KMS-11 (cell line): Measurements from ENCODE around the gene OR2V1.
"Not testable (repeated sequence)": the region's sequence is repeated elsewhere in the genome, so short reads cannot be mapped to it uniquely, and the experiment has no call there.

Experiments
- H2AFZ ChIP-seq: fragments of 200-600 bp; sonication (generic); 2 replicates; pipeline ENCODE4 v1.6.1; 2016; ENCODE audit warnings: antibody characterized with exemption, mixed run types, low read depth
- H3K27ac ChIP-seq: fragments of 200-600 bp; sonication (generic); 2 replicates; pipeline ENCODE4 v1.6.1; 2016; ENCODE audit warnings: mild to moderate bottlenecking, mixed run types
- H3K27me3 ChIP-seq: fragments of 200-600 bp; sonication (generic); 2 replicates; pipeline ENCODE4 v1.6.1; 2017; ENCODE audit warnings: mild to moderate bottlenecking, low read depth, mixed run types, moderate library complexity; ENCODE audit not compliant: insufficient read depth
- H3K36me3 ChIP-seq: fragments of 200-600 bp; sonication (generic); 2 replicates; pipeline ENCODE4 v1.6.1; 2017; ENCODE audit warnings: mild to moderate bottlenecking, mixed run types; ENCODE audit not compliant: insufficient read depth
- H3K4me1 ChIP-seq: fragments of 200-600 bp; sonication (generic); 2 replicates; pipeline ENCODE4 v1.6.1; 2016; ENCODE audit warnings: mild to moderate bottlenecking, low read depth, mixed run types; ENCODE audit not compliant: poor library complexity, severe bottlenecking
- H3K4me2 ChIP-seq: fragments of 200-600 bp; sonication (generic); 2 replicates; pipeline ENCODE4 v1.7.0; 2016; ENCODE audit warnings: mild to moderate bottlenecking, mixed run types
- H3K4me3 ChIP-seq: fragments of 200-600 bp; sonication (generic); IDR thresholded peaks from 2 replicates; pipeline ENCODE4 v1.6.1; 2017; ENCODE audit warnings: low read depth, low read length, mixed read lengths; ENCODE audit not compliant: insufficient read depth
- H3K79me2 ChIP-seq: fragments of 200-600 bp; sonication (generic); 2 replicates; pipeline ENCODE4 v1.6.1; 2016; ENCODE audit warnings: low read depth, mixed run types; ENCODE audit not compliant: insufficient read depth
- H3K9ac ChIP-seq: fragments of 200-600 bp; sonication (generic); 2 replicates; pipeline ENCODE4 v1.6.1; 2016; ENCODE audit warnings: mild to moderate bottlenecking, mixed run types
- H4K20me1 ChIP-seq: fragments of 200-600 bp; sonication (generic); 2 replicates; pipeline ENCODE4 v1.6.1; 2016; ENCODE audit warnings: mild to moderate bottlenecking, mixed run types; ENCODE audit not compliant: insufficient read depth
- TF ChIP-seq, protein P1 (sequence below): fragments of 200-600 bp; sonication (generic); conservative IDR thresholded peaks from 2 replicates; pipeline ENCODE4 v1.6.1; 2017; ENCODE audit warnings: low read depth, mild to moderate bottlenecking, antibody characterized with exemption, low read length, moderate library complexity, mixed read lengths

OR2V1 gene

DNA sequence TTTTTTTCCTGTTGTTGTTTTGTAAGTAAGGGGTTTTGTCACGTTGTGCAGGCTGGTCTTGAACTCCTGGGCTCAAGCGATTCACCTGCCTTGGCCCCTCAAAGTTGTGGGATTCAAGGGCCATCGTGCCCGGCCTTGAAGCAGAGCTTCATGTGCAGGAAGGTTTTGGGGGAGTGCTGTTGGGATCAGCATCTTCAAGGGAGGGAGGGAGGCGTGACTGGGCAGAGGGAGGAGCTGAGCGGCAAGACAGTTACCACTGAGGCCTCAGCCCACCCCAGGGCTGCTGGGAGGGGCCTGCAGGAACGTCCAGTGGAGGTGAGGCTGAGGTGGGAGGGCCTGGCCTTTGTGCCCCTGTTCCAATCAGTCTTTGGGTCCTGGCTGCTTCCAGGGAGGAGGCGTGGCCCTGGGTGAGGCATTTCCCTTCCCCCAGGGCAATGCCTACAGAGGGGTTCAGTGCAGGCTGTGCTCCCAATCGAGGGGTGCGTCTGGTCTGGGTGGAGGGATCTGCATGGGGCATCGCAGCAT, 21.4 kb downstream of the OR2V1 start:
- H2AFZ ChIP-seq: no peak overlapping the region
- H3K27me3 ChIP-seq: no peaks in the 10 kb centered on the region; the same call in 1 of the 2 replicates
- no peaks in the 10 kb centered on the region for H3K36me3 ChIP-seq
- no peak overlapping the region for H3K4me3 ChIP-seq
- H3K4me1 ChIP-seq: no peaks in the 10 kb centered on the region
- no peak overlapping the region for H3K9ac ChIP-seq
- H3K4me2 ChIP-seq: no peak overlapping the region
- H3K27ac ChIP-seq: no peak overlapping the region
- no peaks in the 10 kb centered on the region for H3K79me2 ChIP-seq
- TF ChIP-seq, protein P1, sequence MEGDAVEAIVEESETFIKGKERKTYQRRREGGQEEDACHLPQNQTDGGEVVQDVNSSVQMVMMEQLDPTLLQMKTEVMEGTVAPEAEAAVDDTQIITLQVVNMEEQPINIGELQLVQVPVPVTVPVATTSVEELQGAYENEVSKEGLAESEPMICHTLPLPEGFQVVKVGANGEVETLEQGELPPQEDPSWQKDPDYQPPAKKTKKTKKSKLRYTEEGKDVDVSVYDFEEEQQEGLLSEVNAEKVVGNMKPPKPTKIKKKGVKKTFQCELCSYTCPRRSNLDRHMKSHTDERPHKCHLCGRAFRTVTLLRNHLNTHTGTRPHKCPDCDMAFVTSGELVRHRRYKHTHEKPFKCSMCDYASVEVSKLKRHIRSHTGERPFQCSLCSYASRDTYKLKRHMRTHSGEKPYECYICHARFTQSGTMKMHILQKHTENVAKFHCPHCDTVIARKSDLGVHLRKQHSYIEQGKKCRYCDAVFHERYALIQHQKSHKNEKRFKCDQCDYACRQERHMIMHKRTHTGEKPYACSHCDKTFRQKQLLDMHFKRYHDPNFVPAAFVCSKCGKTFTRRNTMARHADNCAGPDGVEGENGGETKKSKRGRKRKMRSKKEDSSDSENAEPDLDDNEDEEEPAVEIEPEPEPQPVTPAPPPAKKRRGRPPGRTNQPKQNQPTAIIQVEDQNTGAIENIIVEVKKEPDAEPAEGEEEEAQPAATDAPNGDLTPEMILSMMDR: no peak
- no peaks in the 10 kb centered on the region for H4K20me1 ChIP-seq

DNA sequence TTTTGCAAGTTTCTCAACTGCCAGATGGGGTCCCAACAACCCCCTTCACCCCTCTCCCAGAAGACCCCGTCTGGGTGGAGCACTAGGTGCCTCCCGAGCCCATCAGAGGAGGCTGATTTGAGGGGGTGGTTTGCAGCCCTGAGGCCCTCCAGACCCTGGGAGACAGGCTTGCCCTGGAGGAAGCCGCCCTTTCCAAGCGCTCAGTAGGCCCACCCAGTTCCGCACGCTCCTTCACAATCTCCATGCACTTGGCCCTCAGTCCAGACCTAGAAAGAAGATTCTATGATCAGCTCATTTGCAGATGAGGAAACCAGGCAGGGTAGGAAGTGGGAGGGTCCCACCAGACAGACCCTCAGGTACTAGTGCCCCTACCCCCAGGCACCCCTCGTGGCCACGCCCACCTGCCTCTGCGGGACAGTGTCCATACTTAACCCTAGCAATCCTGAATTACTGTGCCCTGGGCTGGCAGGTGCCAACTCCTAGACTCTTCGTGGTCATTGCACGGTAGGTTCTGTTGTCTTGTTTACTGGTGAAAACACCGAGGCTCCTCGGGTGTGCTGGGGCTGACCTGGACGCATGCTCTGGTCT, 22.3 kb downstream of the OR2V1 start:
- Histone ChIP-seq H4K20me1 (no peaks in the 10 kb centered on the region), H3K4me1 (no peaks in the 10 kb centered on the region), H3K27me3 (no peaks in the 10 kb centered on the region; the same call in 1 of the 2 replicates), H3K4me2 (no peak overlapping the region), H3K4me3 (no peak overlapping the region), H3K27ac (no peak overlapping the region), H3K36me3 (no peaks in the 10 kb centered on the region), H3K79me2 (no peaks in the 10 kb centered on the region), H3K9ac (no peak overlapping the region), H2AFZ (no peak overlapping the region)
- TF ChIP-seq, protein P1: no peak

DNA sequence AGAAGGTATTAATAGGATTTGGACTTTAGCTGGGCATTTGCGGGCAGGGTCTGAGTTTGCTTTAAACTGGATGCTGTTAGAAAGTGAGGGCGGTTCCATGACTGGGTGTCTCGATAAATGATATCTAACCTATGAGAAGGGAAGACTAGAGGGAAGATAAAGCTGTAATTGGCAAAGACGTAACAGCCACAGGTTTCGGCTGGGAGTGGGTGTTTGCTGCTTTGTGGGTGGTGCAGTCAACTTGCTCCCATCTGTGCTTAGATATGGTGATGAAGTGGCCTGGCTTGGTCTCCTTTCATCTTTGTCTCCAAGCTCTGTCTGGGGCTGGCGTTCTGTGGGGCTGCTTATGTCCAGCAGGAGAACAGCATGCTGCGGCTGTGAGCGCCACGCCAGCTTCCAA, 23.3 kb downstream of the OR2V1 start:
- TF ChIP-seq, protein P1: no peak
- H3K27me3 ChIP-seq: no peaks in the 10 kb centered on the region; the same call in 1 of the 2 replicates
- no peak overlapping the region for H3K4me3 ChIP-seq
- H3K27ac ChIP-seq: no peak overlapping the region
- no peak overlapping the region for H2AFZ ChIP-seq
- no peaks in the 10 kb centered on the region for H3K4me1 ChIP-seq
- H3K79me2 ChIP-seq: no peaks in the 10 kb centered on the region
- H3K4me2 ChIP-seq: no peak overlapping the region
- no peaks in the 10 kb centered on the region for H4K20me1 ChIP-seq
- H3K9ac ChIP-seq: no peak overlapping the region
- H3K36me3 ChIP-seq: no peaks in the 10 kb centered on the region

DNA sequence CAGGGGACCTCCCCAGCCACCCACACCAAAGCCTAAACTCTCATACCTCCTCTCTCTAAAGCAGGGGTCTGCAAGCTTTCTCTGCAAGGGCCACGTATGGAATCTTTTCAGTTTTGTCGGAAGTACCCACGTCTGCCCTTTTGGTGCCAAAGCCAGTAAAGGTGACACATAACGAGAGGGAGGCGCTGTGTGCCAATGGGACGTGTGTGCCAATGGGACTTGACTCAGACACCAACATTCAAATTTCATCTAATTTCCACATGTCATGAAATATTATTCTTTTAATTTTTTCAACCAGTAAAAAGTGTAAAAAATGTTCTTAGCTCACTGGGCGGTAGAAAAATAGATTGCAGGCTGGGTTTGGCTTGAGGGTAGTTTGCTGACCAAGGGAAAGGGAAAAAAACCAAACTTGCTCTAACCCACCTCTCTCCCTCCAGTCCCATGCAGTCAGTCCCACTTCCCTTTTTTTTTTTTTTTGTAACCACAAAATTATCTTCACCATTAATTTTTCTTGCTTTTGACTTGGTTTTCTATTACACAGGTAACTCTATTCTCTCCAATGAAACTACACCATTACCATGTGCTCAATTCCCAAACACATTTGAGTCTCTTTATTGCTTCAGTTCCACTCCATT, 25.5 kb downstream of the OR2V1 start:
- no peak overlapping the region for H2AFZ ChIP-seq
- H3K4me2 ChIP-seq: no peak overlapping the region
- H3K36me3 ChIP-seq: no peaks in the 10 kb centered on the region
- H4K20me1 ChIP-seq: no peaks in the 10 kb centered on the region
- no peak overlapping the region for H3K27ac ChIP-seq
- TF ChIP-seq, protein P1: no peak
- H3K4me3 ChIP-seq: no peak overlapping the region
- H3K27me3 ChIP-seq: no peaks in the 10 kb centered on the region; the same call in 1 of the 2 replicates
- no peak overlapping the region for H3K9ac ChIP-seq
- no peaks in the 10 kb centered on the region for H3K79me2 ChIP-seq
- no peaks in the 10 kb centered on the region for H3K4me1 ChIP-seq

DNA sequence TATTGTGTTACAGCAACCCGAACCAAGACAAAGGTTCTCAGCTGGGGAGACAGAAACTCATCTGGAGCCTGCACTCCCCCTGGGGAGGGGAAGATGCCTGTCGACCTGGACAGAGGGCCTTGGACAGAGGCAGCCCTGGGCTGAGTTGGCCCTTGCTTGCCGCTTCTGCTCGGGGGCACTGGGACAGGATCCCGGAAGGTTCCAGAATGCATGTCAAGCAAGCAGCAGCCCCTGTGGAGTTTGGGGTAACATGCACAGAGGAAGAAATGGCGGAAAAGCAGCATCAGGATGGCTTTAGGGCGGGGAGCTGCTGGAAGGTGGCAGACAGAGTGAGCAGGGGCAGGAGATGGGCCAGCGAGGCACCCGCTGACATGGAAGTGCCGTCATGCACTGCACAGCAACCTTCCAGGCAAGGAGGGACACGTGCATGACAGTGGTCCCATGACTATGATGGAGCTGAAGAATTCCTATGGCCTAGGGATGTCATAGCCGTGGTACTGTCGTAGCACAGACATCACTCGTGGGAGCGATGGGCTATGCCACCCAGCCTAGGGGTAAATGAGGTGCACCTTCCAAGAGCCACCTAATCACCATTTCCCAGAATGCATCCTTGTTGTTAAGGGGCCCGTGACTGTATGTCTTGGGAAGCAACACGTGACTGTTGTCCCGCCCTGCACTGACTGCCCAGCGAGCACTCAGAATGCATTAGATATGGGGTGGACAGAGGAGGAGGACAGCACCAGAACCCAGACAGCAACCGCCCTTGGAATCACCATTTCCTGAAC, 26.2 kb downstream of the OR2V1 start:
- H3K9ac ChIP-seq, H4K20me1 ChIP-seq, H3K79me2 ChIP-seq, H3K27me3 ChIP-seq, H3K27ac ChIP-seq, H2AFZ ChIP-seq, H3K4me3 ChIP-seq, H3K4me1 ChIP-seq, H3K36me3 ChIP-seq, H3K4me2 ChIP-seq: not testable (repeated sequence)

DNA sequence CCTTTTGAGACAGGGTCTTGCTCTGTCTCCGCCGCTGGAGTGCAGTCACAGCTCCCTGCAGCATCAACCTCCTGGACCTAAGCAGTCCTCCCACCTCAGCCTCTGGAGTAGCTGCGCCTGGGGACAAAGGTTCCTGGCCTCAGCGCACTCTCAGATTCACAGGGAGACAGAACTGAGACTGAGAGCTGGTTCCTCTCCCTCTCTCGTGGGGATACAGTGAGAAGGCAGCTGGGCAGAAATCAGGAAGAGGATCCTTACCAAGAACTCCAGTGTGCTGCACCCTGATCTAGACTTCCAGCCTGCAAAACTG, 26.8 kb downstream of the OR2V1 start:
- H3K4me2 ChIP-seq, H3K27ac ChIP-seq, H3K79me2 ChIP-seq, H3K4me3 ChIP-seq, H2AFZ ChIP-seq, H3K36me3 ChIP-seq, H3K27me3 ChIP-seq, H3K4me1 ChIP-seq, H4K20me1 ChIP-seq, H3K9ac ChIP-seq: not testable (repeated sequence)
